ENCODE results near the gene KIF11.

DNA sequence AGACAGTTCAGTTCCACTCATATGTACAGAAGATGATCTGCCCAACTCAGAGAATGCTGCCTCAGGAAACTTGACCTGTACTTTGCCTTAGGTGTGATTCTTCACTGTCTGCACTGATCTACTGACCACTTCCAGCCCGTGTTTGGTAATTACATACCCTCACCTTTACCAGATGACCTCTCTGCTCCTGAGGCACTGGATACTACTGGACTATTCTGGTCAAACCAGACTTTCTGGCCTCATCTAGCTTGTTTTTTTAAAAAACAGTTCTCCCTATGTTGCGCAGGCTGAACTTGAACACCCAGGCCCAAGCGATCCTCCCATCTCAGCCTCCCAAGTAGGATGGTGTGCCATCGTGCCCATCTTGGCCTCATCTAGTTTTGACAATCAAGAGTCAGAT, 45.3 kb upstream of the KIF11 start:
- TF ChIP-seq SUZ12 (IDR thresholded peaks at IDR 0.05) (no peak), ELF4 (IDR thresholded peaks at IDR 0.05) (no peak), TARDBP (IDR thresholded peaks at IDR 0.05) (no peak)
- TF ChIP-seq, protein P1, sequence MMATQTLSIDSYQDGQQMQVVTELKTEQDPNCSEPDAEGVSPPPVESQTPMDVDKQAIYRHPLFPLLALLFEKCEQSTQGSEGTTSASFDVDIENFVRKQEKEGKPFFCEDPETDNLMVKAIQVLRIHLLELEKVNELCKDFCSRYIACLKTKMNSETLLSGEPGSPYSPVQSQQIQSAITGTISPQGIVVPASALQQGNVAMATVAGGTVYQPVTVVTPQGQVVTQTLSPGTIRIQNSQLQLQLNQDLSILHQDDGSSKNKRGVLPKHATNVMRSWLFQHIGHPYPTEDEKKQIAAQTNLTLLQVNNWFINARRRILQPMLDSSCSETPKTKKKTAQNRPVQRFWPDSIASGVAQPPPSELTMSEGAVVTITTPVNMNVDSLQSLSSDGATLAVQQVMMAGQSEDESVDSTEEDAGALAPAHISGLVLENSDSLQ (IDR thresholded peaks at IDR 0.05): no peak
